ENCODE results near the gene KIAA0586.

- TF ChIP-seq, protein P1, sequence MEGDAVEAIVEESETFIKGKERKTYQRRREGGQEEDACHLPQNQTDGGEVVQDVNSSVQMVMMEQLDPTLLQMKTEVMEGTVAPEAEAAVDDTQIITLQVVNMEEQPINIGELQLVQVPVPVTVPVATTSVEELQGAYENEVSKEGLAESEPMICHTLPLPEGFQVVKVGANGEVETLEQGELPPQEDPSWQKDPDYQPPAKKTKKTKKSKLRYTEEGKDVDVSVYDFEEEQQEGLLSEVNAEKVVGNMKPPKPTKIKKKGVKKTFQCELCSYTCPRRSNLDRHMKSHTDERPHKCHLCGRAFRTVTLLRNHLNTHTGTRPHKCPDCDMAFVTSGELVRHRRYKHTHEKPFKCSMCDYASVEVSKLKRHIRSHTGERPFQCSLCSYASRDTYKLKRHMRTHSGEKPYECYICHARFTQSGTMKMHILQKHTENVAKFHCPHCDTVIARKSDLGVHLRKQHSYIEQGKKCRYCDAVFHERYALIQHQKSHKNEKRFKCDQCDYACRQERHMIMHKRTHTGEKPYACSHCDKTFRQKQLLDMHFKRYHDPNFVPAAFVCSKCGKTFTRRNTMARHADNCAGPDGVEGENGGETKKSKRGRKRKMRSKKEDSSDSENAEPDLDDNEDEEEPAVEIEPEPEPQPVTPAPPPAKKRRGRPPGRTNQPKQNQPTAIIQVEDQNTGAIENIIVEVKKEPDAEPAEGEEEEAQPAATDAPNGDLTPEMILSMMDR (IDR thresholded peaks at IDR 0.05; ENCODE audit: insufficient read depth, low read depth, low read length) = no peak
- TF ChIP-seq EZH2 (IDR thresholded peaks at IDR 0.05; ENCODE audit: insufficient read depth, low read length) = no peak
Observed at GRCh38 chr14:58484176-58484575, 56.7 kb downstream of the KIAA0586 start.
